Esophagus muscularis mucosa (tissue), 4 donors: Measurements from ENCODE around the gene CFI.

Experiments
- EP300 ChIP-seq: sonication (generic); formaldehyde crosslinking; IDR thresholded peaks from one replicate; pipeline ENCODE4 v1.6.1; 2017; ENCODE audit warnings: antibody characterized with exemption
- POLR2A ChIP-seq: fragments of 450-650 bp; IDR thresholded peaks from one replicate; pipeline ENCODE4 v1.6.1; 2017; ENCODE audit warnings: antibody characterized with exemption, moderate library complexity, mild to moderate bottlenecking, low read depth
- POLR2AphosphoS5 ChIP-seq, 2 donors: sonication (generic); formaldehyde crosslinking; IDR thresholded peaks; one replicate each; pipeline ENCODE4 v1.6.1; 2017; ENCODE audit warnings: antibody characterized with exemption in 2 of 2
- TF ChIP-seq, protein P1 (sequence below), 3 experiments: fragments of 200-600 bp in 2 of 3; fragments of 450-650 bp in 1 of 3; sonication (generic) in 2 of 3; IDR thresholded peaks; one replicate each; pipeline ENCODE4 v1.5.1; 2017 to 2019; ENCODE audit warnings: antibody characterized with exemption in 3 of 3, mild to moderate bottlenecking in 2 of 3, moderate library complexity in 1 of 3

DNA sequence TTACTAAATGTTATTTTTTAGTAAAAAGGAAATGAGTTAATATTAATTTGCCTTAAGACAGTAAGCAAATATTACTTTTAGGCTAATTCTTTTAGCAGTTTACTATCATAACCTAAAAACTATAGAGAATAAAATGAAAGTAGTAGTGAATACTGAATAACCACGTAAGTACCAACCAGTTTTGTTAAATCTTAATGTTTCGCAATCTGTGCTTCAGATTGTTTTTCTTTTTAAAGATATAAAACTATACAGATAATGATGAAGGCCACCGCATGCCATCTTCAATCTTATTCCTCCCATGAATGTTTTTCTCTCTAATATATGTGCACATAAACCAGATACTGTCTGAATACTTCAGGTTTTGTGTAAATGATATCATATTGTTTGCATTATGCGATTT, 32.0 kb upstream of the CFI start:
- TF ChIP-seq POLR2A (no peak), POLR2AphosphoS5 (IDR thresholded peaks at IDR 0.05) (no peak), EP300 (no peak)
- TF ChIP-seq, protein P1, sequence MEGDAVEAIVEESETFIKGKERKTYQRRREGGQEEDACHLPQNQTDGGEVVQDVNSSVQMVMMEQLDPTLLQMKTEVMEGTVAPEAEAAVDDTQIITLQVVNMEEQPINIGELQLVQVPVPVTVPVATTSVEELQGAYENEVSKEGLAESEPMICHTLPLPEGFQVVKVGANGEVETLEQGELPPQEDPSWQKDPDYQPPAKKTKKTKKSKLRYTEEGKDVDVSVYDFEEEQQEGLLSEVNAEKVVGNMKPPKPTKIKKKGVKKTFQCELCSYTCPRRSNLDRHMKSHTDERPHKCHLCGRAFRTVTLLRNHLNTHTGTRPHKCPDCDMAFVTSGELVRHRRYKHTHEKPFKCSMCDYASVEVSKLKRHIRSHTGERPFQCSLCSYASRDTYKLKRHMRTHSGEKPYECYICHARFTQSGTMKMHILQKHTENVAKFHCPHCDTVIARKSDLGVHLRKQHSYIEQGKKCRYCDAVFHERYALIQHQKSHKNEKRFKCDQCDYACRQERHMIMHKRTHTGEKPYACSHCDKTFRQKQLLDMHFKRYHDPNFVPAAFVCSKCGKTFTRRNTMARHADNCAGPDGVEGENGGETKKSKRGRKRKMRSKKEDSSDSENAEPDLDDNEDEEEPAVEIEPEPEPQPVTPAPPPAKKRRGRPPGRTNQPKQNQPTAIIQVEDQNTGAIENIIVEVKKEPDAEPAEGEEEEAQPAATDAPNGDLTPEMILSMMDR (IDR thresholded peaks at IDR 0.05): no peak
